HG03039 (cell line): ENCODE measurements around the gene AKR1E2.

ENCODE experiments used
- ATAC-seq: cut with Tn5 transposase; IDR thresholded peaks from one replicate; pipeline ENCODE4 v1.9.1; 2021; ENCODE audit warnings: mild to moderate bottlenecking, moderate library complexity; ENCODE audit not compliant: unreplicated experiment

Gene AKR1E2

GRCh38 chr10:4843525-4844180, 17.6 kb downstream of the AKR1E2 start:
- ATAC-seq: no peak

- no peak for ATAC-seq
Measured at GRCh38 chr10:4844864-4845263, 18.9 kb downstream of the AKR1E2 start.

- ATAC-seq: no peak
Measured at GRCh38 chr10:4845766-4846165, 19.8 kb downstream of the AKR1E2 start.

- no peak for ATAC-seq
Measured at GRCh38 chr10:4846775-4847174, 20.8 kb downstream of the AKR1E2 start.

GRCh38 chr10:4847561-4848355, 21.8 kb downstream of the AKR1E2 start:
- no peak for ATAC-seq

GRCh38 chr10:4848356-4849041, 22.5 kb downstream of the AKR1E2 start:
- no peak for ATAC-seq

- no peak for ATAC-seq
Measured at GRCh38 chr10:4849042-4849402, 23.0 kb downstream of the AKR1E2 start.

- ATAC-seq: peak; percentile 91
Measured at GRCh38 chr10:4849555-4850242, 23.7 kb downstream of the AKR1E2 start.

GRCh38 chr10:4850397-4850796, 24.4 kb downstream of the AKR1E2 start:
- ATAC-seq: no peak

GRCh38 chr10:4851176-4851575, 25.2 kb downstream of the AKR1E2 start:
- no peak for ATAC-seq

- ATAC-seq: no peak
Measured at GRCh38 chr10:4851846-4852245, 25.8 kb downstream of the AKR1E2 start.

GRCh38 chr10:4865945-4866661, 40.1 kb downstream of the AKR1E2 start:
- no peak for ATAC-seq

GRCh38 chr10:4867109-4867519, 41.1 kb downstream of the AKR1E2 start:
- ATAC-seq: no peak

GRCh38 chr10:4867520-4868356, 41.7 kb downstream of the AKR1E2 start:
- no peak for ATAC-seq

GRCh38 chr10:4868357-4868657, 42.3 kb downstream of the AKR1E2 start:
- ATAC-seq: no peak

GRCh38 chr10:4882704-4883078, 56.7 kb downstream of the AKR1E2 start:
- ATAC-seq: no peak

- no peak for ATAC-seq
Measured at GRCh38 chr10:4883079-4883739, 57.2 kb downstream of the AKR1E2 start.

GRCh38 chr10:4885162-4885561, 59.2 kb downstream of the AKR1E2 start:
- ATAC-seq: no peak

GRCh38 chr10:4887501-4887900, 61.5 kb downstream of the AKR1E2 start:
- ATAC-seq: no peak

GRCh38 chr10:4888236-4888635, 62.2 kb downstream of the AKR1E2 start:
- no peak for ATAC-seq
